Activated B cell treated with CpG ODN at 0.5 μM for 24 hours (primary cell): ENCODE measurements around the gene C19orf73. TPM values are rescaled to one million over a fixed set of nuclear protein-coding genes. Genes with fewer than 3 reads are reported as not detected.
A peak's percentile ranks its signal among the peaks of the same experiment; 100 is the strongest.

Source experiments
- ATAC-seq: fragments of 200-7000 bp; cut with Tn5 transposase; one replicate; pipeline ENCODE4 v1.10.0; 2021; ENCODE audit warnings: low read depth, mild to moderate bottlenecking, moderate library complexity
- CTCF ChIA-PET: fragments of 350-600 bp; sonication (Branson Sonifier 250); formaldehyde crosslinking; loops from one replicate; lab custom pipeline; 2021; ENCODE audit warnings: antibody characterized with exemption; lab: Charles Lee
- POLR2A ChIA-PET: fragments of 350-600 bp; sonication (Branson Sonifier 250); formaldehyde crosslinking; loops from one replicate; lab custom pipeline; 2021; ENCODE audit warnings: antibody characterized with exemption; lab: Charles Lee
- DNase-seq: peaks from one replicate; pipeline ENCODE4 v3.0.0; 2022
- H3K27ac Mint-ChIP-seq: one replicate; pipeline ENCODE4 v1.8.0; 2020; ENCODE audit warnings: mixed read lengths
- H3K27me3 Mint-ChIP-seq: one replicate; pipeline ENCODE4 v1.8.0; 2021; ENCODE audit warnings: mixed read lengths
- H3K36me3 Mint-ChIP-seq: one replicate; pipeline ENCODE4 v1.8.0; 2021; ENCODE audit warnings: low read depth, mixed read lengths
- H3K4me1 Mint-ChIP-seq: one replicate; pipeline ENCODE4 v1.8.0; 2021; ENCODE audit warnings: mixed read lengths
- H3K4me3 Mint-ChIP-seq: one replicate; pipeline ENCODE4 v1.8.0; 2020; ENCODE audit warnings: mild to moderate bottlenecking, mixed read lengths
- H3K9me3 Mint-ChIP-seq: one replicate; pipeline ENCODE4 v1.8.0; 2020; ENCODE audit warnings: mixed read lengths
- CTCF ChIP-seq: fragments of 200-600 bp; IDR thresholded peaks from one replicate; pipeline ENCODE4 v1.8.0; 2022; ENCODE audit warnings: antibody characterized with exemption, mild to moderate bottlenecking
- intact Hi-C: fragments of 100-400 bp; cut with micrococcal nuclease; formaldehyde crosslinking; loops from one replicate; pipeline ENCODE4 v1.15.1; 2024
- total RNA-seq: library from RNA; stranded (reverse); gene quantifications from 2 replicates; pipeline ENCODE4 v1.2.3, GENCODE V29; 2022

C19orf73 gene
- total RNA-seq, 1 donor from 2014 or later, result 0.98 TPM

DNA sequence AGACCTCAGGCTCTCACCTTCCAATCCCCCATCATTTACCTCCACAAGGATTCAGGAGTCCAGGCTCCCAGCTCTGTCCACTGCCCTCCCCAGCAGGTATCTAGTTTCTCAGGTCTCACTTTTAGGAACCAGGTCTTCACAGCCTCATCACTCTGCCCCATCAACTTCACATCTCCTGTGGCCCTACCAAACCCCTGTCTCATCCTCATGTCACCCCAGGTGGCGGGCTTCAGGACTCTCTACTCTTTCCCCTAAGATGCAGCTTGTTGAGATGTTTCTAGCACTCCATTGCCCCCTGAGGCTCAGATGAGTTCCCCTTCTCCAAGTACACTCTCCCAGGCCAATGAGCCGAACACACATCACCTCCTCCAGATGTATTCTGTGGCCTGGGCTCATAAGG, 1.9 kb upstream of the C19orf73 start:
- Mint-ChIP-seq H3K9me3 (no peaks in the 10 kb centered on the region), H3K4me3 (peak overlapping the region; percentile 71), H3K36me3 (no peaks in the 10 kb centered on the region), H3K27me3 (peaks cover 7% of the 10 kb centered on the region), H3K27ac (peak overlapping the region; percentile 9), H3K4me1 (peaks cover 36% of the 10 kb centered on the region)
- TF ChIP-seq CTCF, result no peak
- no peak for DNase-seq
- intact Hi-C loops, result no loop called here
- no peak for ATAC-seq
- POLR2A ChIA-PET, result interaction anchor here (0.9 kb wide), 1 partner anchor 25 kb away, joined by 3 read pairs; no protein-coding TSS in a partner anchor
- CTCF ChIA-PET, result interaction anchor here (1.5 kb wide), 1 partner anchor 23 kb away, joined by 3 read pairs; no protein-coding TSS in a partner anchor

GRCh38 chr19:49120325-49120683, 1.4 kb upstream of the C19orf73 start:
- Mint-ChIP-seq H3K36me3 (no peaks in the 10 kb centered on the region), H3K27ac (no peak overlapping the region), H3K4me1 (peaks cover 36% of the 10 kb centered on the region), H3K9me3 (no peaks in the 10 kb centered on the region), H3K27me3 (peaks cover 7% of the 10 kb centered on the region), H3K4me3 (peak overlapping the region; percentile 71)
- ChIA-PET CTCF (interaction anchor here (0.6 to 1.5 kb wide), 2 partner anchors 23 to 78 kb away, joined by 3 read pairs; no protein-coding TSS in a partner anchor), POLR2A (interaction anchor here (0.9 to 1.3 kb wide), 3 partner anchors 8 to 25 kb away, joined by 3 to 4 read pairs (median 3); no protein-coding TSS in a partner anchor)
- DNase-seq (no peak), ATAC-seq (no peak)
- intact Hi-C loops, result no loop called here
- TF ChIP-seq CTCF, result no peak

- ATAC-seq, result no peak
- CTCF ChIA-PET, result interaction anchor here (0.6 to 1.5 kb wide), 2 partner anchors 22 to 79 kb away, joined by 3 read pairs; no protein-coding TSS in a partner anchor
- intact Hi-C loops, result loop anchor here (1.0 to 10.0 kb wide), 7 partner anchors 9 to 755 kb away; partner anchors contain the start of genes AKT1S1, ALDH16A1, DBP and GYS1
- POLR2A ChIA-PET, result interaction anchor here (0.6 to 1.3 kb wide), 3 partner anchors 8 to 210 kb away, joined by 3 to 9 read pairs (median 4); no protein-coding TSS in a partner anchor
- DNase-seq, result peak; percentile 32
- H3K4me3 Mint-ChIP-seq, result peak within 1 kb of the TSS; percentile 84
- H3K27me3 Mint-ChIP-seq, result peaks cover 7% of the 10 kb centered on the region
- peak within 1 kb of the TSS; percentile 87 for H3K27ac Mint-ChIP-seq
- peaks cover 41% of the 10 kb centered on the region for H3K4me1 Mint-ChIP-seq
- TF ChIP-seq CTCF, result no peak
- no peaks in the 10 kb centered on the region for H3K36me3 Mint-ChIP-seq
- no peaks in the 10 kb centered on the region for H3K9me3 Mint-ChIP-seq
These were observed 725 bp upstream of the C19orf73 start, which contains the start of gene PPFIA3 for GRCh38 chr19:49119411-49120324. TSS of gene PPFIA3 (plus strand) at chr19:49119544. CDS start at chr19:49127874, 8,330 bp downstream.

DNA sequence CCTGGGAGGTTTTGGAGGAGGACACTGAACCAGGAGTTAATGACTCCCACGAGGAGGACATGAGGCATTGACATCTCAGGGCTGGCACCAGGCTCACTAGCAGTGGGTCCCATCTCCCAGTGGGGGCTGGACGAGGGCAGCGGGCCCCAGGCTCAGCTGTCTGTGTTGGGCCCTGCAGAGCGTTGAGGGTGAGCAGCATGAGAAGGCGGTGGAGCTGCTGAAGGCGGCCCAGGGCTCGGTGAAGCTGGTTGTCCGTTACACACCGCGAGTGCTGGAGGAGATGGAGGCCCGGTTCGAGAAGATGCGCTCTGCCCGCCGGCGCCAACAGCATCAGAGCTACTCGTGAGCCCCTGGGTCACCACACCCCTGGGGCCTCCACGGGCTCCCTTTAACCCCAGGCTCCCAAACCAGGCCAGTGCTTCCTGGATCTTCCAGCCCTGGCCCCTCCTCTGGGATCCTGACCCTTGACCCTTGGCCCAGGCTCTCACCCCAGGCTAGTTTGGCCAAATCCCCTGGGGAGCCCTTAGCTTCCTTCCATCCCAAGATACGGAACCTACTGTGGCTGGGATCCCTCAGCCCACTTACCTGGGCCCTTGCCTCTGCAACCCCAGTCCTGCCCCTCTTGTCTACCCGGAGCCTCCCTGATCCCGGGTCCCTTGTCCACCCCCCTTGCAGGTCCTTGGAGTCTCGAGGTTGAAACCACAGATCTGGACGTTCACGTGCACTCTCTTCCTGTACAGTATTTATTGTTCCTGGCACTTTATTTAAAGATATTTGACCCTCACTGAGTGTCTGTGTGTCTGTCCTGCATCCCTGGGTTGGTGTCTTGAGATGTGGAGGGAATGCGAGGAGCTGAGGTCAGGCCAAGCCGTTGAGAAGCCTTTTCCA, 1.0 kb downstream of the C19orf73 start:
- no peak for TF ChIP-seq CTCF
- intact Hi-C loops, result loop anchor here (2.0 to 10.0 kb wide), 6 partner anchors 29 to 757 kb away; partner anchors contain the start of genes AKT1S1, ALDH16A1, DBP and GYS1
- Mint-ChIP-seq H3K4me1 (peaks cover 50% of the 10 kb centered on the region), H3K9me3 (no peaks in the 10 kb centered on the region), H3K27me3 (peaks cover 7% of the 10 kb centered on the region), H3K4me3 (peak overlapping the region; percentile 84), H3K36me3 (no peaks in the 10 kb centered on the region), H3K27ac (peak overlapping the region; percentile 87)
- ATAC-seq, result no peak
- no peak for DNase-seq
- ChIA-PET CTCF (interaction anchor here (2.9 kb wide), 1 partner anchor 12 kb away, joined by 8 read pairs; no protein-coding TSS in a partner anchor), POLR2A (interaction anchor here (0.9 kb wide), 1 partner anchor 124 kb away, joined by 3 read pairs; the partner anchor contains the start of genes GYS1 and RUVBL2)
